Measurements from ENCODE around the gene ALS2CL.

DNA sequence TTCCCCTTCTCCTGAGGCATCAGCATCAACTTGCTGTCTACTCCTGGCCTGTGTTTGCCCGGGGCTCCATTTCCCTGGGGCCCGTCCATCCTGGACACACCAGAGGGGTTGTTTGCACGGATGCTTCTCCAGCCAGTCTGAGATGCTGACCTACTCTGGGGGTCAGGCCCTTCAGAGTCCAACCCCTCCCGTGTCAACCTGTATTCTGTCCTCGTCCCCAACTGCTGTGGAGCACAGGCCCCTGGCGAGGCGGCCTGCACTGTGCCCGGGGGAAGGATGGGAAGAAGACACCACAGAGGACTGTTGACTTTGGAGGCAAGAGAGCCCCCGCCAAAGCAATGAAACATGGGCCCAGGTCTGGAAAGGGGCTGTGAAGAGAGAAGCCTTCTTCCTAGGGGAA, 25.8 kb downstream of the ALS2CL start:
- TF ChIP-seq FOXA1 (IDR thresholded peaks at IDR 0.05) (no peak), SP1 (IDR thresholded peaks at IDR 0.05) (no peak)
